Measurements from ENCODE around the gene FBXL7. TPM values are rescaled to one million over a fixed set of nuclear protein-coding genes. Genes with fewer than 3 reads are reported as not detected.

Gene FBXL7
- total RNA-seq, 2 experiments from 2014 or later, result not detected

DNA sequence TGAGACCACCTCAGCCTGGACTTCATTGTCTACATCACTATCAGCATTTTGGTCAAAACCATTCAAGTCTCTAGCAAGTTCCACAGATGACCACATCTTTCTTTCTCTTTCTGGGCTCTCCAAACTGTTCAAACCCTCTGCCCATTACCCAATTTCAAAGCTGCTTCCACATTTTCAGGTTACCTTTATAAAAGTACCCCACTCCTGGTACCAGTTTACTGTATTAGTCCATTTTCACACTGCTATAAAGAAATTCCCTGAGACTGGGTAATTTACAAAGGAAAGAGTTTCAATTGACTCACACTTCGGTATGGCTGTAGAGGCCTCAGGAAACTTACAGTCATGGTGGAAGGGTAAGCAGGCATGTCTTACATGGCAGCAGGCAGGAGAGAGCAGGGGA is 84.5 kb downstream of the FBXL7 start:
- Mint-ChIP-seq H3K4me1 (ENCODE audit: low read depth) (no peaks in the 10 kb centered on the region), H3K36me3 (ENCODE audit: low read depth) (no peaks in the 10 kb centered on the region), H3K4me3 (no peak overlapping the region), H3K9me3 (peaks cover 8% of the 10 kb centered on the region), H3K27ac (no peak overlapping the region), H3K27me3 (no peaks in the 10 kb centered on the region)
- no peak for ATAC-seq (ENCODE audit: poor library complexity)
- POLR2A ChIA-PET, result no interaction called here
- Histone ChIP-seq H3K4me3 (ENCODE audit: low read length) (no peak overlapping the region), H3K4me1 (ENCODE audit: insufficient read depth, low read length) (no peaks in the 10 kb centered on the region), H3K9me3 (ENCODE audit: control insufficient read depth in 1 of 2, insufficient read depth in 1 of 2, low read length in 2 of 2) (peaks cover 0 to 15% of the 10 kb centered on the region in 2 experiments), H3K27ac (ENCODE audit: low read depth in 1 of 2, low read length in 2 of 2) (no peak overlapping the region), H3K36me3 (ENCODE audit: insufficient read depth, low read length) (no peaks in the 10 kb centered on the region), H3K27me3 (ENCODE audit: control insufficient read depth in 1 of 2, insufficient read depth in 2 of 2, low read length in 2 of 2) (no peaks in the 10 kb centered on the region)
- CTCF ChIA-PET, result no interaction called here
- TF ChIP-seq, protein P1, sequence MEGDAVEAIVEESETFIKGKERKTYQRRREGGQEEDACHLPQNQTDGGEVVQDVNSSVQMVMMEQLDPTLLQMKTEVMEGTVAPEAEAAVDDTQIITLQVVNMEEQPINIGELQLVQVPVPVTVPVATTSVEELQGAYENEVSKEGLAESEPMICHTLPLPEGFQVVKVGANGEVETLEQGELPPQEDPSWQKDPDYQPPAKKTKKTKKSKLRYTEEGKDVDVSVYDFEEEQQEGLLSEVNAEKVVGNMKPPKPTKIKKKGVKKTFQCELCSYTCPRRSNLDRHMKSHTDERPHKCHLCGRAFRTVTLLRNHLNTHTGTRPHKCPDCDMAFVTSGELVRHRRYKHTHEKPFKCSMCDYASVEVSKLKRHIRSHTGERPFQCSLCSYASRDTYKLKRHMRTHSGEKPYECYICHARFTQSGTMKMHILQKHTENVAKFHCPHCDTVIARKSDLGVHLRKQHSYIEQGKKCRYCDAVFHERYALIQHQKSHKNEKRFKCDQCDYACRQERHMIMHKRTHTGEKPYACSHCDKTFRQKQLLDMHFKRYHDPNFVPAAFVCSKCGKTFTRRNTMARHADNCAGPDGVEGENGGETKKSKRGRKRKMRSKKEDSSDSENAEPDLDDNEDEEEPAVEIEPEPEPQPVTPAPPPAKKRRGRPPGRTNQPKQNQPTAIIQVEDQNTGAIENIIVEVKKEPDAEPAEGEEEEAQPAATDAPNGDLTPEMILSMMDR (IDR thresholded peaks at IDR 0.05), result no peak
- no peak for DNase-seq
- intact Hi-C loops (cut with DNase I, micrococcal nuclease), result no loop called here

DNA sequence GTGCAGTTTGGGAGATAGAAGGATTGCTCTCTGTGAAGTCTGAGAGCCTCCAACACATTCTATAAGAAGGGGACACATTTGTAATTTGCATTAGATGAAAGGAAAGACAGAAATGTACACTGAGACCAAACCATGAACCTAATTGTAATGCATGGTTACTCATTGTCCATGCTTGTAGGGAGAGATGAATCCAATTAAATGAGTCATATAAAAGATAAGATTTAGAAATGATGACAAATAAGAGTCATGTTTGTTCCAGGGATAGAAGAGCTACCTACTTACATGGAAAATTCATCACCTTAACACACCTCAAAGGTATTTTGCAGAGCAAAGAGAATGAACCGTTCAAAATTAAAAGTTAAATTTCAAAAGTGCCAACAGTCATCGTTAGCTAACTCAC is 85.1 kb downstream of the FBXL7 start:
- Histone ChIP-seq H3K4me3 (ENCODE audit: low read length) (no peak overlapping the region), H3K4me1 (ENCODE audit: insufficient read depth, low read length) (no peaks in the 10 kb centered on the region), H3K9me3 (ENCODE audit: control insufficient read depth in 1 of 2, insufficient read depth in 1 of 2, low read length in 2 of 2) (peaks cover 0 to 15% of the 10 kb centered on the region in 2 experiments), H3K27ac (ENCODE audit: low read depth in 1 of 2, low read length in 2 of 2) (no peak overlapping the region), H3K27me3 (ENCODE audit: control insufficient read depth in 1 of 2, insufficient read depth in 2 of 2, low read length in 2 of 2) (no peaks in the 10 kb centered on the region), H3K36me3 (ENCODE audit: insufficient read depth, low read length) (no peaks in the 10 kb centered on the region)
- DNase-seq, result no peak
- intact Hi-C loops (cut with DNase I, micrococcal nuclease), result no loop called here
- Mint-ChIP-seq H3K27ac (no peak overlapping the region), H3K4me3 (no peak overlapping the region), H3K9me3 (peaks cover 8% of the 10 kb centered on the region), H3K4me1 (ENCODE audit: low read depth) (no peaks in the 10 kb centered on the region), H3K36me3 (ENCODE audit: low read depth) (no peaks in the 10 kb centered on the region), H3K27me3 (no peaks in the 10 kb centered on the region)
- CTCF ChIA-PET, result no interaction called here
- POLR2A ChIA-PET, result no interaction called here
- no peak for ATAC-seq (ENCODE audit: poor library complexity)
- TF ChIP-seq, protein P1 (IDR thresholded peaks at IDR 0.05), result no peak

DNA sequence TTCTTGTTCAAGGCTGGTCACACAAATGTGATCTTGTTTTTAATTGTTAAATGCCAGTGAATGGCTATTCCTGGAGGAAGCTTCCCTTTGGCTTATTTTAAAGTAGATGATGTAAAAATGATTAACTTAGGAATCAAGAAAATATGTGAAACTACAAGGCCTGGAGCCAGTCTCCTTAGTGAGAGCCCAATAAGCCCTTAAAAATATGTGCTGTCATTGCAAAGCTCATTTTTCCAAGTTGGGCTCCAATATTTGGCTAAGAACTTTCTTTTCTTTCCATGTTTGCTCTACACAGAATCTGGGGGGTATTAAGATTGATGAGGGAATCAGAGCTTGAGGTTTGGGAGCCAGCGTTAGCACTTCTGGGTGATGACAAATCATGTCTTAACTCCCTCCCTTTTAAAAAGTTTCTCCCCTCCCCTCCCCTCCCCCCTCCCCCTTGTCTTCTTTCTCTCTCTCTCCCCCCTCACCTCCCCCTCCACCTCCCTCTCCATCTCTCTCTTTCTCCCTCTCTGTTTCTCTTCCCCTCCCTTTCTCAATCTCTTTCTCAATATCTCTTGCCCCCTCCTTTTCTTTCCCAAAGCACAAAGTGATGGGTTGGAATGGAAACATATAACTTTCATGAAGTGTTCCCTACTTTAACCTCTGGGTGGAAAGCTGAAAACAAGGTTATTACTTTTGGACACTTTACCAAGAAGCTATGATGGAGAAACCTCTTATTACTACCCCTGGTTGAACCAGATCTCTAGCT is 86.0 kb downstream of the FBXL7 start:
- Histone ChIP-seq H3K27ac (ENCODE audit: low read depth in 1 of 2, low read length in 2 of 2) (no peak overlapping the region), H3K9me3 (ENCODE audit: control insufficient read depth in 1 of 2, insufficient read depth in 1 of 2, low read length in 2 of 2) (peaks cover 0 to 11% of the 10 kb centered on the region in 2 experiments), H3K36me3 (ENCODE audit: insufficient read depth, low read length) (no peaks in the 10 kb centered on the region), H3K4me1 (ENCODE audit: insufficient read depth, low read length) (no peaks in the 10 kb centered on the region), H3K4me3 (ENCODE audit: low read length) (no peak overlapping the region), H3K27me3 (ENCODE audit: control insufficient read depth in 1 of 2, insufficient read depth in 2 of 2, low read length in 2 of 2) (no peaks in the 10 kb centered on the region)
- H3K36me3 Mint-ChIP-seq (ENCODE audit: low read depth), result no peaks in the 10 kb centered on the region
- DNase-seq (no peak), ATAC-seq (ENCODE audit: poor library complexity) (no peak)
- no peak overlapping the region for H3K27ac Mint-ChIP-seq
- no peak overlapping the region for H3K4me3 Mint-ChIP-seq
- POLR2A ChIA-PET, result no interaction called here
- no peaks in the 10 kb centered on the region for H3K27me3 Mint-ChIP-seq
- TF ChIP-seq, protein P1 (IDR thresholded peaks at IDR 0.05), result no peak
- H3K4me1 Mint-ChIP-seq (ENCODE audit: low read depth), result no peaks in the 10 kb centered on the region
- H3K9me3 Mint-ChIP-seq, result peaks cover 13% of the 10 kb centered on the region
- CTCF ChIA-PET, result no interaction called here
- intact Hi-C loops (cut with DNase I, micrococcal nuclease), result no loop called here
